Activated CD4-positive, alpha-beta T cell treated with anti-CD3 and anti-CD28 coated beads for 48 hours (primary cell): Measurements from ENCODE around the gene GPC6.

Experiments used
- DNase-seq: peaks from one replicate; pipeline ENCODE4 v3.0.0-alpha.2; 2020

GPC6 gene

DNA sequence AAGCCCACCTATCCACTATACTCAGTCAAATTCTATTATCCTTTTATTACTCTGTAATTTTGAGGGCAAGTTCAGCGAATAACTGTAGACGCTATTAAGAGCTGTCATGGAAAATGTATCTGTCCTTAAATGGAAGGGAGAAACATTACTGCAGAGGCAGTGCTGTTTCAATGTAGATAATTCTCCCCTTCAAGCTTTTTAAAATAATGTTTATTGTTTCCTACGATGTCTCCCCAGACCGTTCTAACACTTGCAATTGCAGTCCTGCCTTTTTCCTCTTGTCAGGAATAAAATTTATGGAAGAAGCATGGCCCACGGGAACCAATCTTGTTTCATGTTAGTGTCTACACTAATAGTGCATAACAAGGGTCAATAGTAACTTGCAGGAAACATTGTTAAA lies 159.5 kb downstream of the GPC6 start:
- no peak for DNase-seq

DNA sequence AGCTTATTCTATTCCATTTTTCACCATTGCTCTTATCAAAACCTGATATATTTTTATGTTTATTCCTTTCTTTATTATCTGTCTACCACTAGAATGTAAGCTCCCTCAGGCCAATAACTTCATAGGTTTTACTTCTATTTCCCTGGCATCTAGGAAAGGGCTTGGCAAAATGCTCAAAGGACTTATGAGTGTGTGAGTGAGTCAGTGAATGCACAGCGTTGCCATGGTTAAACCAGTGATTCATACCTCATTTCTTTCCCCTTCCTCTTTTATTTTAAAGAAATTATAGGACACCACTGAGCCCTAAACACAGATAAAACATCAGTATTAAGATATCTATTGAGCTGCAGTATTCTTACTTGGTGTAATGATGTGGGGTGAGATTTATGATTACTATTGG lies 162.1 kb downstream of the GPC6 start:
- no peak for DNase-seq

DNA sequence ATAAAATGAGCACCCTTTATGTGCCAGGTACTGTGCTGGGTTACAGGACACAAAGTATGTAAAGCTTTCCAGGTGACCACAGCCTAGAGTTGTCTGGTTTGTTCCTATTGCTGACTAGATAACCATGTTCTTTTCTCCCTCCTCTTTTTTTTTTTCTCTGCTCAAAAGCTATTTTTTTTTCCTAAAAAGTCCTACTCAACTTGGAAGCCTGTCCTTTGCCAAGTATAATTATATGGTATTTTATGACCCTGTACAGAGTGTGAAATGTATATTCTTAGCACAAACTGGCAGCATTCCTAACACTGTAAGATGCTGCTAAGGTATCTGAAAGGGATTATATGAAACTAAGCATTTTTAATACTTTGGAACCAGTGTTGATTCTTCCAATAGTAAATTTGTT lies 171.0 kb downstream of the GPC6 start:
- DNase-seq, result no peak

DNA sequence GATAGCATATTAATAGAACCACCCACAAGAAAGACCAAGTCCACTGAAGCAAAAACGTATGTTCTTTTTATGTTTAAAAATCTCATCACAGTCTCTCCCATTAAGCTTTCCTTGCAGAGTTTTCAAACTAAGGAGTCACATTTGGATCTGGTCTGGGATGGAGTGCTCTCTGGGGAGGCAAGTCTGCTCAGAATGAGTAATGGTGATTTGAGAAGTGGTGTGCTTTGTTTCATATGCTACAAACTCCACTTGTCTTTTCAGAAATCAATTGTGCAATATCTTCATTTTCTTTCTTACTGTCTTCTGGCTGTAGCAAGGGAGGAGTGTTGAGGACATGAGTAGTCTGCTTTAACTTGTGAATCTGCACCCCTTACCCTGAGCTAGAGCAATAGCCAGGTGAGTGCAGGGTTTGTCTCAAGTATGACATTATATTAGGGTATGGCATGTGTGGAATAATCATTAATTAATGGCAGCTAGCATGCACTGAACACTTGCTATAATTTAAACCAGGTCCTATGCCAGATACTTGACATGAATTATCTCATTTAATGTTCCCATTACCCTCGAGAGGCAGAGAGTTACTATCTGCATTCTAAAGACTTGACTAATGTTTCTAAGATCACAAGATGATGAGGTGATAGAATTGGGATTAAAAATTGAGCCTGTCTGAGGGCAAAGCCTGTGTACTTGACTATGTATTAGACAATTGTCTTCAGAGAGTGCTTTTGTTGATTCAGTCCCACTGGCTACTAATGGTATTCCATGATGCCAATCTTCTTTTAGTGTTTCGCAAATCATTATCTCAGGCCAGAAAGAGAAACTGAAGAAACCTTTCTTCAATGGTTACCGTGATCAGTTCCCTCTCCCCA lies 171.8 kb downstream of the GPC6 start:
- no peak for DNase-seq

GRCh38 chr13:93399212-93399611 lies 172.6 kb downstream of the GPC6 start:
- no peak for DNase-seq

DNA sequence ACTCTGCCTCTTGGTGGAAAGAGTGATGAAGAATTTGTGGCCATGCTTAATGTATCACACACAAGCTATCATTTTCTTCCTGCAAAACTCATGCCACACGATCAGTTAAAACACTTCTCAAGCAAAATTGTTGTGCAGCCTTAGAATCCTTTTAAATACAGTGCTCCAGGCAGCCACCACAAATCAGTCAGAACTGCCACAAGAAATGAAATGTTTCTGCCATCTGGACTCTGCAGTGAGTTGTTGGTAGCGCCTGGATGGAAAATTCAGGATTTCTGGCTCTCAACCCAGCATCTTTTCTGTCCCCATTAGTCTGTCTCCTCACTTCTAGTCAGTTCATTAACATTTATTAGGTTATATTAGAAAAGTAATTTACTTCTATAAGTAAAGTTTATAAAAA lies 179.5 kb downstream of the GPC6 start:
- DNase-seq, result no peak

DNA sequence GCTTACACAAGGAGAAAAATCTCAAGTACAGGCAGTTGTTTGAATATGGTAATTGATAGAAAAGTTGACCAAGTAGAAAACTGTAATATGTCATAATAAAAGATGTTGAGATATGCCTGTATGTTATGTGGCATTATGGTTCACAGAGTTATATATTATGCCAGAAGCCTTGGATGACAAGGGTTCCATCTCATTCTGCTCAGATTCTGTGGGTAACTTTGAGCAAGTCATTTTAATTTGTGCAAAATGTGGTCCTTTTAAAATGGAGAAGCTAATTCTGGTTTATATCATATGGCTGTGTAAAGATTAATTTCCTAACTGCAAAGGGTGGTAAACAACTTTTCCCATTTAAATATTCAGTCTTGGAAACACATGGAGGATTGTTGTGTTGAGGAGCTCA lies 180.9 kb downstream of the GPC6 start:
- no peak for DNase-seq

DNA sequence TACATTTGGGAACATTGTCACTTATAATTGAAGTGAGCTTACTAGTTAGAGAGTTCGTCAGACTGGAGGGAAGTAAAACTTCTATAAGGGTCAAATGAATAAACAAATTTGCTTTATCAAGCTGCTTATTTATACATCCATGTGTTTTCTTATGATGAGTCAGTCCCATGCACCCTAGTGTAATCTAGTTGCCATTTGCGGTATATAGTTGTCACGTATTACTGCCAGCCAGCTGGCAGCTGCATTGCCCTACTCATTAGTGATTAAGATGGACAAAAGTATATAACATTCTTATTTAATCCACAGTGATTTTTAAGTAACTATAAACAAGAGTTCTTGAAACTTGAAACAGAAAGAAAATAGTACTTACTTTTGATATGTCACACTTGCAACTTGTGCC lies 182.4 kb downstream of the GPC6 start:
- no peak for DNase-seq

- DNase-seq, result no peak
These were observed 183.2 kb downstream of the GPC6 start for GRCh38 chr13:93409816-93410215.

- DNase-seq, result no peak
These were observed 184.6 kb downstream of the GPC6 start for GRCh38 chr13:93411186-93411680.

DNA sequence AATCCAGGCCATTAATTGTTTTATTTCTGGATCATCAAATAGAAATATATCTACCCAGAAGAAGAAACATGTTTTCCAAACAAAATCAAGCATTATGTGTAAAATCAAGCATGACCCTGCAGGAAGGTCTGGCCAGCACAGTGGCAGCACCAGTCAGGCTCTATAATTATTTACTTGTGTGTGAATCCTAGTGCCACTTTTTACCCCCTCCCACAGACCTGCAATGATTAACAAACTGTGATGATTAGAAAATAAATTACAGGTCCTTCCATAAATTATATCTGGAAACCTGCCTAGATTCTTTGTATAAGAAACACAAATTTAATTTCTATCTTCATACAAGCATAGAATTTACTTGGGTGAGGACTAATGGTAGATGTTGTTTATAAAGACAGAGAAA lies 186.1 kb downstream of the GPC6 start:
- DNase-seq, result no peak

DNA sequence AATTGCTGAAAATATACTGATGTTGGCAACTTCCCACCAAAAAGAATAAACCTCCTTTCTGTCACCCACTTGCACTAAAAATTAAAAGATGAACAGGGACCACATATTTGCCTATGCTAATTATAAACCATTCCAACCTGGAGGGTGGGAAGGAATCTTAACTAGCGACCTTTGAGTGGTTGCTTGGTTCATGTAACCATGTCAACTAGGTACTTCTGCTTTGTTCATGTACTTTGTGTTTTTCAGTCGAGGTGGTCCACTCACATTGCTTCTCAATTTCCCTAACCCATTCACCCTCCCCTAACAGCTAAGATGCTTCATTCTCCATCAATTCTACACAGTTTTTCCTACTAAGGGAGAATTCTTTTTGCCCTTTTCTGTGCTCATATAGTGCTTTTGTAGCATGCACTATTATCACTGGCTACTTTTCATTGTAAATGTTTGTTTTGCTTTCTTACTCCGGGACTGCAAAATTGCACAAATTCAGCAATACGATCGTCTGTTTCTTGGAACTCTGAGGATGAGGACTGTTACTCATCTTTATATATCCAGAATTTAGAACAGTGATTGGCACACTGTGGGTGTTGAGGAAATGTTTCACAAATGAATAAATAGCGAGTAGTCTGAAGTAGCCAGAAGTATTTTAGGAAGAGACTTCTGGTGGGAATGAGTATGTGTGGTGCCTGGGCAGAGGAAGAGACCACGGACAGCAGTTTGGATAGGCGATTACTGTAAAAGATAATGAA lies 187.5 kb downstream of the GPC6 start:
- no peak for DNase-seq

- no peak for DNase-seq
These were observed 190.2 kb downstream of the GPC6 start for GRCh38 chr13:93416736-93417355.

GRCh38 chr13:93418398-93418797 lies 191.8 kb downstream of the GPC6 start:
- DNase-seq, result no peak

DNA sequence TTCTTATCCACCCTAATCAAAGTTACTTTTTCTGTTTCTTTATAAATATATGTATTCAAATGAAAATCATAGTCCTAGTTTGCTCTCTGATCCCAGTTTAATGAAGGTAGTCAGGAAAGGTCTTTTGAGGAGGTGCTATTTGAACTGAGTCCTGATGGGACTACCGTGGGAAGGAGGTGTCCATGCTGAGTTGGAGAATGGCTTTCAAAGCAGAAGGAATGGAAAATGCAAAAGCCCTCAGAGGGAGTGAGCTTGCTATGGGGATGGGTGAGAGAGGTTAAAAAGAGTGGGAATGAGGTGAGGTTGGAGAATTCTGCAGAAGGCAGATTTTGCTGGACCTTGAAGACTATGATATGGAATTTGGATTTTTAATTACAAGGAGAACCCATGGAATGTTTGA lies 193.6 kb downstream of the GPC6 start:
- DNase-seq, result no peak

DNA sequence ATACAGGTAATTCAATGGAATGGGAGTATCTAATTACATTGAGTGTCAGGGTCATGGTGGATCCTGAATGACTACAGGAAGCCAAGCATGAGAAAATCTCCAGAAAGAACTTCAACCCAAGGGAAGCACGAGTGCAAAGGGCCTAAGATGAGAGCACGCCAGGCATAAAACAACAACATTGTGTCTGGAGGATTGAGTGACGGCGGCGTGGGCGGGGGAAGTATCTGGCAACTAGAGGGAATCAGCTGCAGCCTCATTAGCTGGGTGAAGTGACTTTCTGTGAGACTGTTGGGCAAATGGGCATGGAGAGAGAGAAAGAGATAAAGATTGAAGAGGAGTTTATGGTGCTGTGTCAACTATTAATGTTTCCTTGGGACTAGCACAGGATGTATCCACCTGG lies 194.3 kb downstream of the GPC6 start:
- DNase-seq, result no peak

GRCh38 chr13:93422980-93423543 lies 196.5 kb downstream of the GPC6 start:
- no peak for DNase-seq

GRCh38 chr13:93425411-93425810 lies 198.8 kb downstream of the GPC6 start:
- DNase-seq, result no peak

DNA sequence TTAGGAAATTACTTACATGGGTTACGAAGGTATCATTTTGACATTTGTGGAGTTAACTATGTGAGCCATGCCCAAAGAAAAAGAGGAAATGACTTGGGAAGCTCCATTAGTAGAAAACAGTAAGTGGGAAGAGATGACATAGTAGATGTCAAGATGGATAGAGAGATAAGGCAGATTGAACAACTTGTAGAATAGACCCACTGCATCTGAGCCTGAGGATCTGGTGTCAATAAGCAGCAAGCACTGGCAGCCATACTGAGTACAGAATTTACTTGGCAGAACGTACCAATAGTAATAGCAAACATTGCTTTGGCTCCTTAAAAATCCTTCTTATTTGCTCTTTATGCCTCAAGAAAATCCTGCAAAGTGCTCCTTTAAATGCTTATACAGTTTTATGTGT lies 203.8 kb downstream of the GPC6 start:
- DNase-seq, result no peak

DNA sequence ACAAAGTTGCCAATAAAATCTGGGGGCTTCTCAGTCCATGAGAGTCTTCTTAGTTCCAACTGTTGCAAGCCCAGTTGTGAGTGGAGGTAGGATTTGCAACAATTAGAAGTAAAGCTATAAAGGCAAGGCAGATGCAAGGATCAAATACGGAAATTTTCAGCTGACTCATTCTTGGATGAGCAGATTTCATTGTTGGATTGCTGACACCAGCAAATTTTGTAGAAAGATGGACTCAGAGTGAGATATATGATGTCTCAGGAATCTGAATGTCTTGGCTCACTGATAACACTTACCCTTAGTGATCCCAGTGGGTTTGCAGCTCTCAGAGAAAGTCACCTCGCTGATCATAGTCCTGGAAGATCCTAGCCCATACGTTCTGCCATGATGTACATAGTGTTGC lies 209.0 kb downstream of the GPC6 start:
- no peak for DNase-seq

DNA sequence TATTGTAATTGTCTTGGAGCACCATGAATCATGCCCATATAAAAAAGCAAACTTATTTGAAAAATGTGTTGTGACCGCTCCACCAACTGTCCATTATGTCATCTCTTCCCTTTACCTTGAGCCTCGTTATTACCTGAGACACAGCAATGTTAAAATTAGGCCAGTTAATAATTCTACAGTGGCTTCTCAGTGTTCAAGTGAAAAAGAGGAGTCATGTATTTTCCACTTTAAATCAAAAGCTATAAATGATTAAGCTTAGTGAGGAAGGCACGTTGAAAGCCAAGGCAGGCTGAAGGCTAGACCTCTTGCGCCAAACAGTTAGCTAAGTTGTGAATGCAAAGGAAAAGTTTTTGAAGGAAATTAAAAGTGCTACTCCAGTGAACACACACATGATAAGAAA lies 210.5 kb downstream of the GPC6 start:
- no peak for DNase-seq

- no peak for DNase-seq
These were observed 219.6 kb downstream of the GPC6 start for GRCh38 chr13:93446238-93446637.

DNA sequence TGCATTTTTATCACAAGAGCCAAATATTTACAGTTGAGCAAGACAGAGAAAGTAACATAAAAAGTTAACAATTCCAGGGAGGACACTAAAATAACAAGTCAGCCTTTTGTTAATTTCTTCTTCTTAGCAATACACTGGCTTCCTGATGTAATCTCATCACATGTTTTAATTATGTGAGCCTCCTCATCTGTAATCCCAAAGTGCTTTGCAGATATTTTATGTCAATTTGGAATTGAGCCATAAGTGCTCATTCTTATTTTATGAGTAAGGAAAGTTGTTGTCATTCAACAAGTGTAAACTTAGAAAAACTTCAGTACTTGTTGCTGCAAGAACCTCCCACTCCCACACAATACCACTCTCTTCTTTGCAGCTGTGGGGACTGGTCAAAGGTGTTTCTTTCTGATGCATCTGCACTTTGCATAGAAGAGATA lies 223.6 kb downstream of the GPC6 start:
- no peak for DNase-seq
